Glomerular endothelial cell (primary cell): Measurements from ENCODE around the gene MAP2K5. TPM values are rescaled to one million over a fixed set of nuclear protein-coding genes. Genes with fewer than 3 reads are reported as not detected.

Experiments used
- DNase-seq: peaks from one replicate; pipeline ENCODE4 v3.0.0-alpha.2; 2011; ENCODE audit warnings: low read depth, low spot score; ENCODE audit errors: extremely low read depth
- total RNA-seq: library from RNA; depleted of rRNA; stranded (reverse); fragments of >200 nt; gene quantifications from 2 replicates; pipeline ENCODE4 v1.2.3, GENCODE V29; 2015

The MAP2K5 gene
- total RNA-seq, 1 donor from 2014 or later: 9.8 TPM

DNA sequence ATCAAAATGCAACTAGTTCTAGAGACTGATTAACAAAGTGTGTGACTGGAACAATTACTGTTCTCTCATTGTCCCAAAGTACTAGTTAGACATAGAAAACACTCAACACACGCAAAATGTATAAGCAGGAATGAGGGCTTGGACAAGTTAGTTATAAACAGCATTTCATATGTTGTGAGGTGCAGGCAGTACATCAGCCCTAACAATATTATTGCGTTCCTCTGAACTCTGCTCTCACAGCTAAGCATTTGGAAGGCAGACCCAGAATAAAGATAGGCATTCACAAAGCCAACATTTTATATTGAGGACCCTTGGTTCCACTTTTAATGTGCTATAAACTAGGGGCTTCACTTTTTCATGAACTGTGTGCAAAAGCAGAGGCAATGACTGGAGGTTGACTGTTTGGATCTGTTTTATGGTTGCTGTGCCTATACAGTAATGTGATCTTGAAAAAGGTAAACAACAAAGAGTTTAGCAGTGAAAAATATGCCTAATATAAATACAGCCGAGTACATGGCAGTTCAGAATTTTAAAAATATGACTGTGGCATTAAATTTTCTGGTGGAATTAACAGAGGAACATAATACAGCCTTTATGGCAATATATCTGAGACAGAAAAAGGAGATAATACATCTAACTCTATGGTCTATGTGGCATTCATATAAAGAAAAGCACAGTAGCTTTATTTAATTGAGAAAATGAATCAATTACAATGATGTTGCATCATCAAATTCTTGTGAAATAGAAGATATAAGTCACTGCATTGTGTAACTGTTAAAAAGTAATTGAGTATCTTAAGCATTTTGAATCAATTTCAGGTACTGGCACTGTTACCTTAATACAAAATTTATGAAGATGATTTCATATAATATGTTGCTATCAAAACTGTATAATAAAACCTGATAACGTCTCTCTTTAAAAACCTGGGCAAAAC is 202.8 kb downstream of the MAP2K5 start:
- DNase-seq: no peak

DNA sequence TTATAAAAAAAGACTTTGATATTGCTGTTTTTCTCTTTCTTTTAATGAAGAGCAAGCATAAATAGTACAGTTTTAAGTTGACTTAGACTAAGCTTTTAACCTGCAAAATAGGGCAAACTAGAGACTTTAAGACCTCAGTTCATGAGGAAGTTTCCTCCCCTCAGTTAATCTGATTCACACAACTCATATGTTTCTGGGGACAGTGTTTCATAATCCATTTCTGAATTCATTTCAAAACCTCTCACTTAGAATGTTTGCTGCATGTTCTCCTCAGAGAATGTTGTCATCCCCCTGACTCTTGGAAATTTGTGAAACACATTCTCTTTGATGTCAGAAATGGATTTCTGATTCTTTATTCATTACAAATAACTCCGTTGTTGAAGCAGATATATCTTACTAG is 203.5 kb downstream of the MAP2K5 start:
- DNase-seq: no peak

DNA sequence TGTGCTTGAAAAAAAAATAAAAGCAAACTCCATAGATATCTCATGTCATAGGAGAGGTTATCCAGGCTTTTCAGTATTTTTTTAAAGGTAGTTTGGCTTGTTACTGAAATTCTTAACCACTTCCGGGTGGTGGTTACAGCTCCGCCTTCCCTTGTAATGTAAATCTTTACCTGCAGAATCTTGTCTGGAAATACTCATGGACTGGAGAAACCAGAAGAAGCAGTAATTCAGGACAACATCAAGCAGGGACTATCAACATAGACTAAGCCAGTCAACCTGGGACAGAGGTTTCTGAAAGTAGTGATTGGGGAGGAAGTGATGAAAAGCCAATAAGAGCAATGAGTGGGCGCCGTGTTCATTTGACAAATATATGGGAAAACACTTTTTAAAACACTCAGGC is 203.9 kb downstream of the MAP2K5 start:
- no peak for DNase-seq

DNA sequence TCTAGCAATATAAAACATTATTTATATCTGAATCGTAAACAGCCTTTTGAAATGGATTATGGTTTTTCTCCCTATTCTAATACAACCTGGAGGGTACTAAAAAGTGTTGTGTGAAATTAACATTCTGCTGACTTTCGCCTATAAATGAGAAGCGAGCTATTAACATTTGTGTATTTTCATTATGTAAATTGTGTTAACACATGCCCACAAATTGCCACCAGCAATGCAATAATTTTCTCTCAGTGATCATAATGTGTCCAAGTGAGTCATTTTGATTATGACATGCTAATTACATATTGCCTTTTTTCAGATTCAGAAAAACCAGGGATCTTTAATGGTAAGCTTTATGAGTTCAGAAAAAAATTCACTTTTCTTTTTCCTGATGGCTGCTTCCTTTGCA is 205.4 kb downstream of the MAP2K5 start:
- no peak for DNase-seq

DNA sequence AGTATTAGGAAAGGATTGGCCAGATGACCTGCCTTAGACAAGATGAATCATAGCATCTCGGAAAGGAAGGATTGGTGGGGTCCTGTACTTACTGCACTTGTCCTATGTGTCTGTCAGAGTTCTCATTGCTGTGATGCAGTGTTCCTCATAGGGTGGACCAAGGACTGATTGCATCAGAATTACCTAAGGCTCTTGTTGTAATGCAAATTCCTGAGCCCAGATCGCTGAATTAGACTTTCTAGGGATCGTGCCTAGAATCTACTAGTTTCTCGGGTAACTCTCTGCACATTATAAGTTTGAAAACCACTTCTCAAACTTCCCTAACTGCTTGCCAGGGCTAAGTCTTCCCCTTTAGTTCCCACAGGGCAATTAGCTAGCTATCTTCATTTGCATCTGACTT is 207.9 kb downstream of the MAP2K5 start:
- no peak for DNase-seq

DNA sequence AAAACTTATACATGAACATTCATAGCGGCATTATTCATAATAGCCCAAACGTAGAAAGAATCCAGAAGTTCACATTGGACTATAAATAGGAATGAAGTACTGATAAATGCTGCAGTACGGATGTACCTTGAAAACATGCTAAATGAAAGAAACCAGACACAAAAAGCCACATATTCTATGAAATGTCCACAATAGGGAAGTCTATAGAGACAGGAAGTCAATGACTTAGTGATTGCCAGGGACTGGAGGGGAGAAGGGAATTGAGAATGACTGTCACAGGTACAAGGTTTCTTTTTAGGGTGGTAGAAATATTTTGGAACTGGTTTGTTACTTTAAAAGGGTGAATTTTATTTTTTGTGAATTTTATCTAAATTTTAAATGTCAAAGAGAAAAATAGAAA is 211.4 kb downstream of the MAP2K5 start:
- no peak for DNase-seq

DNA sequence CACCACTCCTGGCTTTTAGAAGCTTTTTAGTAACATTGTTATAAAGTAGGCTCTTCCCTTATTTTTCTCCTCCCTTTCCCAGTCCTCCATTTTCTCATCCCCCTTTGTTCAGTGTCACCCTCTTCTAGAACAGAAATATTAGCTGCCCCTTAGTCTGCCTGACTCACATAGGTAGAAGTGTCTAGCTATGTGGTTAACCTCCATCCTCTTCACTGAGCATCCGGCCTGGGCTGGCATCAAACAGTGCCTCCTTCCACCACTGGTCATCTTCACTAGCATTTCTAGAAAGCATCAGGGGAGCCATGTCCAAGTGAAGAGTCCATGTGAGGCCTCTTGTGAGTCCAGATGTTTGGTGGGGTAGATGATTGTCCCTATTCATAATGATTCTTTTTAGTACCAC is 212.8 kb downstream of the MAP2K5 start:
- no peak for DNase-seq

DNA sequence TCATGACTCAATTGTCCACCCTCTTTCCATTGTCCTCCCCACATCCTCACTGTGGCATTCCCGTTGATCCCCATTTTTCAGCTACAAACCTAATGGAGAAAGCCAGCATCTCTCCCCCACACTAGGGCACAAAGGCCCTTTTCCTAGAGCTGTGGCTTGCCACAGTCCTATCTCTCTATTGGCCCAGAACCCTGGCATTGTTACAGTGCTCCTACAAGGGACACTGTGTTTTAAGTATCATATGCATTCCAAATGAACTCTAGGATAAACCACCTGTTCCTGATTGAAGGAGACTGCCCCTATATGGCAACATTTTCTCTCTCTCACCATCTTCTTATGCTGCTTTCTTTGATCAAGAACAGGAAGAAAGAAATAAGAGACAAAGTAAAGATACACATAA is 213.4 kb downstream of the MAP2K5 start:
- DNase-seq: no peak

DNA sequence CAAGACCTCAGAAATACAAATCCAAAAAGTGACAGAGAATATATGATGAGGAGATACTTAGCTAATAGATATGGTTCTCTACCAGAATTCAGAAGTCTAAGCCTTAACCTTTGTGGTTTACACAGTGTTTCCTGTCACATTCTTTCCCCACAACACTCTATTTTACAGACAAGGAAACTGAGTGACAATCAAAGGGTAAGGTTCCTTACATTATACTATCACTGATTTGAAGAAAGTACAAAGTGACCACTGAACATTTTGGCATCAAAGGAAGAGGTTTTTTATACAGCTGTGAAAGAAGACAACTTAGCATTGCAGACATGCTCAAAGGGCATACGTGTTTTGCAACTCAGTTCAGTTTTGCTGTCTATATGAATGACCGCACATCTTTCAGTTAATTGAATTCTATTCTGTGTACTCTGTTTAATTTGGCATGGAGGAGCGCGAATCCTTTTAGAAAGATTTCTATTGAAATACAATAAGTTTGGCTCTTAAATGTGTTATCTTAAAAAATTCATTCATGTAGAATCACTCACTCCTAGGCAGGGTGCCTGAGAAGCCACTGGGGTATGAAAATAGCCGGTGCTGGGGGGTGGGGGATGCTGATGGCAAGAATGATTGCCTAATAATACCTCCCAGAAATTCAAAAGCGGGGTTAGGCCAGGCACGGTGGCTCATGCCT is 216.3 kb downstream of the MAP2K5 start:
- DNase-seq: no peak

DNA sequence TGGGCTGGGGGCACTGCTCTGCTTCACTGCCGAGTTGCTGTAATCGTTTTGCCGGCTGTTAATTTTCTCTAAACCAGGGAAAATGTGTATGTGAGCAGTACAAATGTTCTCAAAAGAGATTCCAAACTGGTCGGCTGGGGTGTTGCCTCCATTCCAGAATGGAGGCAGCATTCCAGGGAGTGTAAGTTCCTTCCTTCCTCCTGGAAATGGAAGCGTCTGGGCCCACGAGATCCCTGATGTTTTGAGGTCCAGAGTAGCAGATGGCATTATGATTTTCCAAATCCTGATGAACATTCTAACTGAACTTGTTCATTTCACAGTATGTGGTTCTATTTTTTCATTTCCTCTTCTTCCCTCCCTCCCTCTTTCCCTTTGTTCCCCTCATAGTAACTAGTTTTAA is 218.4 kb downstream of the MAP2K5 start:
- no peak for DNase-seq

DNA sequence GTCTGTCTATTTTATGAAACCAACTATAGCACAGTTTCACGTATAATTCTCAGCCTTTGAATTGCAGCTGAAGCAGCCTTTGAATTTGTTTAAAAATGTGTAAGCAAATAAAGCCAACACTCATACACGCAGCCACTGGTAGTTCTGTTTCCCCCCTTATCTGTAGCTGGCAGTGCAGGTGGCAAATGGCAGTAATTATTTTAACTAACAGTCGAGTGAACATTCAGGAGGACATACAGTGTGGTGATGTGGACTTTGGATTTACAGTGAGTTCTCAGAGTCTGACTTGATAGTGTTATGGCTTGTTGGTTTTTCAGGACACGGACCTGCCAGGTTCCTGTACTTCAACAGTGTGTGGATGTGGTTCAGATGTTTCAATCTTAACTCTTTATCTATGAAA is 218.8 kb downstream of the MAP2K5 start:
- DNase-seq: no peak

DNA sequence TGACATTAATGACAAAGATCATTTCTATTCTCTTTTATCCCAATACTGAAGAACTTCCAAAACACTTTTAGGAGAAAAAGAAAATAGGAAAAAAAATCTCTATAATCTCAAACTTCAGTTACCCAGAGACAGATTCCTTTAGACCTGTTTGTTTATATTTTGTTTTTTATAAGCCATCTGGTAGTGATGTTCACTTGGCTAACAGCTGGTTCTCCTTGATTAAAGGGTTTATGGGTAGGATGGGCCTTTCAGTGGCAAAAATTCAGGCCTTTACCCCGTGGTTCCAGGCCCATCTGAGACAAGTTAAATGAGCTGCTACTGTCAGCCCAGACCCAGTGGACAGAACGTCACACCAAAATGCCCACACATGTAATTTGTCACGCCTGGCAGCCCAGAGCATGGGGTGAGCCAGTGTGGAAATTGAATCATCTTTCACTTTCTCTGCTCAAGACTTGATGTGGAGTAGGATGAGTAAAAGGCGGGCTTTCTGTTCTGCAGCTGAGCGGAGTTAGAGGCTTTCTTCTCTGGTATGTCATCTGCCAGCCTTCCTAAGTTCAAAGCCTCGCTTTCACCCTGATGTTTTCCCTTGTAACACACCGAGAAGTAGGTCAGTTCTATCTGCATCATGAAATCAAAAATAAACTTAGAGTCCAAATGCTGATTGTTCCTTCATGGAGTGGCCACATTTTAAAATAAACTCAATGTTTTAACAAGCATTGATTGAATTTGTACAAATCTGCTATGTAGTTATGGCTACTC is 220.3 kb downstream of the MAP2K5 start:
- DNase-seq: no peak

DNA sequence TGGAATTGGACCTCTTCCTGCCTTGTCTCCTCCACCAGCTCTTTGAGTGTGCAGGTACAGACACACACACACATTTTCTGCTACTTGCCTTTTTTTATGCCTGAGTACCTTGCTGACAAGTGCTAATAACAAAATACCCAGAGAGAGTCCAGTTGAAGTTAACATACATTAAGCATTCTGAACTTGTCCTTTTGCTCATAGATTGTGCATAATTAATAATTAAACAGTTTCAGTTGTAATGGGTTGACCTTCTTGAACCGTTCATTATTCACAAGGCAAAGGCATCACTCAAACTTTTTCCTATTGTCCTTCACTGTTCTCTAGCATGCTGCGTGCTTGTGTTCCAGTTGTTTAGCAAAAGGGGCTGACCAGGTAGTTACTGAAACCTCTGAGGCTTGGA is 223.2 kb downstream of the MAP2K5 start:
- DNase-seq: no peak

DNA sequence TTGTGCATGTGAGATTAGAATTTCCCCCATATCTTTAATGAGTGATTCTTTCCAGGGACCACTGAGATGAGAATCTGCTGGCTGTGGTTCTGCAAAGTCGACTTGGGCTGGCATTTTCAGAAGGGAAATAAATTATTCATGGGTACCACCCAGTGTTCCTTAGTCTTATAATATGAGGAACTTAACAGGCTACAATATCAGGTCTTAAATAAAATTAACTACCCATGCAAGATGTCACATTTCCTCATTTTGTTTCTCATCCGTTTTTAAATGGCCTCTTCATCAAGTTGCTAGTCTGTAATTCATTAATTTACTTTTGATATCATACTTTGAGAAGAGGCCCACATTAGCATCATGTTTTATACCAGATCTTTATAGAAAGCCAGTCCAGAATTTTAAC is 224.5 kb downstream of the MAP2K5 start:
- no peak for DNase-seq

DNA sequence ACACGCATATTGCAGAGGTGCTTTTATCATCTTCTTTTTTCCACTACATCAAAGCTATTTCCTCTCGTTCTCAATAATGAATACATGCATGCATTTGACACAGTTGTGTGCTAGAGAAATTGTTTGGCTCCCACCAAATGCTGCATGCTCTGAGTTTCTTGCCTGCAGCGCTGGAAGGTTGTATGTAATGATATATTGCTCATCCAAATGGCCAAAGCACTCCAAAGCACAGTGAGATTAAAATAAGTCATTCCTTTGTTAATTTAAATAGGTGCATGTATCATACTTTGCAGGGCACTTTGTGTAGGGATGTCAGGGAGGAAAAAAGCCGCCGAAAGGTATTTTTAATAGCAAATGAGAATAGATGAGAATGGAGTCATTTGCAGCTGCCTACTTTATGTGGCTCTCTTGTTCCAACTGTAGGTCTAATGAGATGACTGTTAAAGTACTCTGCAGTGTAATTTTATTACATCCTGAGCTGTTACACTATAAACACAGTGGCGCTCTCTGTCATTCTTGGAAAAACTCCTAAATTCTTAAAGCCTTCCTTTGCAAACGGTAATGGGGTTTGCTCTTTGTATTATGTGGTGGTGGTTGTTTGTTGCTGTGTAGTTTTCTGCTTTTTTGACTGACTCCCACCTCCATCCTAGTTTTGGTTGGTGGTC is 225.9 kb downstream of the MAP2K5 start:
- no peak for DNase-seq

DNA sequence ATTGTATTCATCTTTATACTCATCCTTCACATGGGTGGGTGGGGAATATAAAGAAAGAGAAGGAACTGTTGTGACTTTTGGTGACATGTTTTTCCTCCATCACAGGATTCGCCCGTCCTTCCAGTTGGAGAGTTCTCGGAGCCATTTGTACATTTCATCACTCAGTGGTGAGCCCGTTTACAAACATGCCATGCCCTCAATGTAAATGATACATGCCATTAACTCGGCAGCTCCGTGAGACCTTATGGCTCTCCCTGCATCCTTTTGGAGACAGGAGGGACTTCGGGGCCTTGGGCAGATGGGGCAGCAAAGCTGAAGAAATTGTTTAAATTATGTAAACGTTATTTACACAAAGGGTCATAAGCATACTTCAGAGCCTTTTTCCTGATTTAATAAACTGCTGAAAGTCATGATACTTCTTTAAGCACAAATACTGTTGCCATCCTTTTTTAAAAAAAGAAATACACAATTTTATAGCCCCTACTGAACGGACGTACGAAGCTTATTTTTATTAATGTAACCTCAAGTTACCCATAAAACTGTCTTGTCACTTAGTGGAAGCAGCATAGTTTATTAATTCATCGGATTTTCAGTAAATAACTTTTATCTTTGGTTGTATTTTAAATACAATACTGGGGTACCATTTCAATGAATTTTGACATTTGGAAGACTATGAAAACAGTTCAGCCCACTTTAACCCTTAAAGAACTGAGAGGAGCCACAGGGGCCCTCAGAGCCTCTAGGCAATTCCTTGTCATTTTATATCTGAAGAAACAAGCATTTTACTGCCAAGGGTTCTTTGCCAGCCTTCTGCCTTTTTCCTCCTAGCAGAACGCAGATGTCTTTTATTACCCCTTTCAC is 227.2 kb downstream of the MAP2K5 start:
- no peak for DNase-seq

DNA sequence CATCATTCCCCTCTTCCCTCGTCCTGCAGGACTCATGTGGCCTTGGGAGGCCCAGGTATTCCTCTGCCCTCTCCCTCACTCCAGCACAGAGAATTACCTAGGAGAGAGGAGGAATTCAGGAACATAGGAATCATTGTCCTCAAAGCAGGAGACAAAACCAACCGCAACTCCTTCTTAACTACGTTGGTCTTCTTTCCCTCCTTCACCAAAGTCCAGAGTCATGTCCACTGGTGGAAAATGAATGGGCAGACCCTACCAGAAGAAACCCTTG is 227.8 kb downstream of the MAP2K5 start:
- no peak for DNase-seq

DNA sequence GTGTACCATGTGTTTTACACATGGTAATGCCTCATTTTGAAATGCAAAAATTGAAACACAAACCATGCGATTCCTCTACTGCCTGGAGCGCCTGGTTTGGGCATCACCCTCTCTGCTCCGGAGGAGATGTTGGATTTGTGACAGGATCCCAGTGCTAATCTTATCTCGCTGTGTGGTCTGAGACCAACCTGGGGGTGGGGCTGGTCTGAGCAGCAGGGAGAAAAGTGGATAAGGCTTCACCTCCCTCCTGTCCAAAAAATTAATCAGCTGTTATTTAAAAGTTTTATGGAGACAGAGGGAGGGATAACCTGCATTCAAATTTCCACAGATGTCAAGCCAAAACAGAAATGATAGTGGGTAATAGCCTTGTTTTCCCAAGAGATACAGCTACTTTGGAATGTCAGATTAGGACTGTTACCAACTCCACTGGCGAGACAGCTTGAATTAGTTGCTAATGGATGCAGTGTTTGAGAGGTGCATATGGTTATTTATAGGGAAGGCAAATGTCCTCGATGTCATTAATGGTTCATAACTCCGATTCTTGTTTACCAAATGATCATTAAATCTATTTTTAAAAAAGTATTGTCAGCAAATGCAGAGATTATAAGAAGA is 228.8 kb downstream of the MAP2K5 start:
- no peak for DNase-seq

DNA sequence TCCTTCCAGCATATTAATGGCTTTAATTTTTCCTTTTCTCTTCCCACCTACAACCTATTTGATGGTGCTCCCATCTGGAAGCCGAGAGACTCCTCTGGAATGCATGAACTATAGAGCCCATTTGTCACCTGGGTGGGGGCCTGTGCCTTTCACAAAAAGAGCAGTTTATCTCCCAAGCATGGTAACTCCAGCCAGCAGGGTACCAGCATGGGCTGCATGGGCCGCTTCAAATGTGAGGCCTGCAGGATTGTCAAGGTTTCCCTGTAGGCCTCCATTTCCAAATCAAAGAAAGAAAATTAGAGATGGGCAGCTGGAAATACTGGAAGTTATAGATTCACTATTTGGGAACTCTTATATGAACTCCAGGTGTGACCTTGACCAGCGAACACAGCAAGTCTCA is 232.1 kb downstream of the MAP2K5 start:
- DNase-seq: no peak

DNA sequence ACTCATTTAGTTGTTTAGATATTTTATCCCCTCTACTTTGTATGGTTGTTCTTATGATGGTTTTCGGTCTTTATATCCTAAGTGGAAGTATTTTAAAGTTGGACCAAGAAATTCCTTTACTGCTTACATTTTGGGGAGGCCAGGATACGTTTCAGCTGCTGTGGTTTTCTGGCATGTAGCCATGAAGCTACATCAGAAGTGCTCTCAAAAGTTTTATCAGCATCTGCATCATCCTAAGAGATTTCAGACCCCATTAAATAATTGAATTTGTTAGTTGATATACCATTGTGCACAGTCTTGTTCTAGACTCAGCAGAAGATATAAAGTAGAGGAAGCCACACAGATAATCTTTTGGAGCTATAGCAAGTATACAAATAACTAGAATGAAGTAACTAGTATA is 232.7 kb downstream of the MAP2K5 start:
- no peak for DNase-seq
